Activated T-cell treated with anti-CD3 and anti-CD28 coated beads, Interleukin-2, amount 50 U/mL, for 4 hours (primary cell): ENCODE measurements around the gene ZSWIM6. TPM values are rescaled to one million over a fixed set of nuclear protein-coding genes. Genes with fewer than 3 reads are reported as not detected.

Experiments
- ATAC-seq, 2 donors: fragments of 200-7000 bp; cut with Tn5 transposase; one replicate each; pipeline ENCODE4 v1.10.0; 2021
- DNase-seq: peaks from one replicate; pipeline ENCODE4 v3.0.0-alpha.2; 2020
- H3K27me3 Mint-ChIP-seq: one replicate; pipeline ENCODE4 v1.8.0; 2021; ENCODE audit warnings: low read depth, mixed read lengths
- H3K36me3 Mint-ChIP-seq: one replicate; pipeline ENCODE4 v1.8.0; 2022; ENCODE audit warnings: mixed read lengths; ENCODE audit not compliant: insufficient read depth
- H3K4me1 Mint-ChIP-seq: one replicate; pipeline ENCODE4 v1.8.0; 2021; ENCODE audit warnings: low read depth, mixed read lengths
- H3K4me3 Mint-ChIP-seq: one replicate; pipeline ENCODE4 v1.8.0; 2021; ENCODE audit warnings: mild to moderate bottlenecking, moderate library complexity, mixed read lengths
- H3K9me3 Mint-ChIP-seq: one replicate; pipeline ENCODE4 v1.8.0; 2021; ENCODE audit warnings: mixed read lengths
- total RNA-seq, 3 donors: library from RNA; stranded (reverse); gene quantifications; one replicate each; pipeline ENCODE4 v1.2.1, GENCODE V29; 2021

The ZSWIM6 gene
- total RNA-seq, 3 donors from 2014 or later, result 5.4 to 6.9 (median 5.8) TPM

DNA sequence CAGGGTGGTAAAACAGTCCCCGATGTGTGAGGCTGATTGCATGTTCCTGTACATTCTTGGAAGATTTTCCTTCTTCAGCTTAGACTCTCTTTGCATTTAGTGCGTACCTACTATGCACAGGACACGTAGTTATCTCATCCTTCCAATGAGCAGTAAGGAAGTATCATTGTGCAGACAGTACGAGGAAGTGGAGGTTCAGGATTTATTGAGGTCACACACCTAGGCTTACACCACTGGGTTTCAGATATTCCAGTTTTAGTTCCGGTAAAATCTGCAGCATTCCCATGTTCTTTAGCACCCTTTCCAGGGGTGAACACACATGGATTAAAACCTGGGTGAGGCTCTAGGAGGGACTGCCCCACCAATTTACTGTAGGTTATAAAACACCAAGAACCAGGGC is 238.7 kb downstream of the ZSWIM6 start:
- DNase-seq (no peak), ATAC-seq (no peak)
- Mint-ChIP-seq H3K36me3 (no peaks in the 10 kb centered on the region), H3K27me3 (peaks cover 4% of the 10 kb centered on the region), H3K4me3 (no peak overlapping the region), H3K9me3 (no peaks in the 10 kb centered on the region), H3K4me1 (no peaks in the 10 kb centered on the region)

DNA sequence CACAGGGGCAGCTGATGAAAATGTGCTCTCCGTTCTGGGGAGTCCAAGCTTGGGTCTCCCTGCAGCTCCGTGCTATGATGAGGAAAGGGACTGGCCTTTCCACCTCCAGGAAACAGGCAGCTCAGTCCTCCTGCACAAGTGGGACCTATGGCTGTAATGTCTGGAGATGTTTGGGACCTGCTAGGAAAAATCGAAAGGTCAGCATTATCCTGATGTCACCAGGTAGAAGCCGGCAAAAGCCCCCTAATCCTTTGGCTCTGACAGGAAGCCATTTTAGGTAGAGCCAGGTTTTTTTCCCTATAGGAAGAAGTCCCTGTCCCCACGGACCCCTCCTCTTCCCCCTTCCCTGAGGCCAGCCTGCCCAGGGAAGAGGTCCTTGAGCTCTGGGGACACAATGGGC is 240.9 kb downstream of the ZSWIM6 start:
- no peak for ATAC-seq
- H3K9me3 Mint-ChIP-seq, result no peaks in the 10 kb centered on the region
- H3K4me1 Mint-ChIP-seq, result no peaks in the 10 kb centered on the region
- DNase-seq, result no peak
- H3K4me3 Mint-ChIP-seq, result no peak overlapping the region
- H3K27me3 Mint-ChIP-seq, result peaks cover 4% of the 10 kb centered on the region
- H3K36me3 Mint-ChIP-seq, result no peaks in the 10 kb centered on the region

- Mint-ChIP-seq H3K36me3 (no peaks in the 10 kb centered on the region), H3K27me3 (peaks cover 4% of the 10 kb centered on the region), H3K4me1 (no peaks in the 10 kb centered on the region), H3K4me3 (no peak overlapping the region), H3K9me3 (no peaks in the 10 kb centered on the region)
- DNase-seq (no peak), ATAC-seq (no peak)
Measured at GRCh38 chr5:61575103-61575502, 243.0 kb downstream of the ZSWIM6 start.

DNA sequence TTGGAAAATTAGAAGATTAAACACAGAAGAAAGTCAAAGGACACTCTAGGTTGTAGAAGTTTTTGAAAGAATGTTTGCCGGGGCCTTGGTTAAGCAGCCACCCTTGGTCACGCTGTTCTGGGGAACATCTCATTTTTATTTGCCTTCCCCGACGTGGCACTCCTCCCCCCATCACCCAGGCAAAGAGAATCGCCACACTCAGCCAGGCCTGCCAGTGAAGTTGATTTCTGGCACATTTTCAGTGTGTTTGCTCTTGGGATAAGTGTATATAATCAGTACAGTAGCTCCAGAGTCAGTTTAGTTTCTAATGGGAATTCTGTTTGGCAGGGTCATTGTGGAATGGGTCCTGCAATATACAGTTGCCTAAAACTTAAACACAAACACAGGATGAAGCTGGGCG is 243.5 kb downstream of the ZSWIM6 start:
- Mint-ChIP-seq H3K4me3 (no peak overlapping the region), H3K9me3 (no peaks in the 10 kb centered on the region), H3K27me3 (peaks cover 4% of the 10 kb centered on the region), H3K4me1 (no peaks in the 10 kb centered on the region), H3K36me3 (no peaks in the 10 kb centered on the region)
- DNase-seq, result no peak
- no peak for ATAC-seq

GRCh38 chr5:61576556-61576955 is 244.5 kb downstream of the ZSWIM6 start:
- H3K9me3 Mint-ChIP-seq, result no peaks in the 10 kb centered on the region
- no peak overlapping the region for H3K4me3 Mint-ChIP-seq
- peaks cover 4% of the 10 kb centered on the region for H3K27me3 Mint-ChIP-seq
- H3K4me1 Mint-ChIP-seq, result no peaks in the 10 kb centered on the region
- no peak for ATAC-seq
- H3K36me3 Mint-ChIP-seq, result no peaks in the 10 kb centered on the region
- no peak for DNase-seq

- DNase-seq (no peak), ATAC-seq (peak; percentile 67 to 79)
- H3K4me3 Mint-ChIP-seq, result no peak overlapping the region
- no peaks in the 10 kb centered on the region for H3K36me3 Mint-ChIP-seq
- H3K4me1 Mint-ChIP-seq, result no peaks in the 10 kb centered on the region
- H3K27me3 Mint-ChIP-seq, result peaks cover 8% of the 10 kb centered on the region
- H3K9me3 Mint-ChIP-seq, result no peaks in the 10 kb centered on the region
Measured at GRCh38 chr5:61578858-61579503, 246.9 kb downstream of the ZSWIM6 start.

DNA sequence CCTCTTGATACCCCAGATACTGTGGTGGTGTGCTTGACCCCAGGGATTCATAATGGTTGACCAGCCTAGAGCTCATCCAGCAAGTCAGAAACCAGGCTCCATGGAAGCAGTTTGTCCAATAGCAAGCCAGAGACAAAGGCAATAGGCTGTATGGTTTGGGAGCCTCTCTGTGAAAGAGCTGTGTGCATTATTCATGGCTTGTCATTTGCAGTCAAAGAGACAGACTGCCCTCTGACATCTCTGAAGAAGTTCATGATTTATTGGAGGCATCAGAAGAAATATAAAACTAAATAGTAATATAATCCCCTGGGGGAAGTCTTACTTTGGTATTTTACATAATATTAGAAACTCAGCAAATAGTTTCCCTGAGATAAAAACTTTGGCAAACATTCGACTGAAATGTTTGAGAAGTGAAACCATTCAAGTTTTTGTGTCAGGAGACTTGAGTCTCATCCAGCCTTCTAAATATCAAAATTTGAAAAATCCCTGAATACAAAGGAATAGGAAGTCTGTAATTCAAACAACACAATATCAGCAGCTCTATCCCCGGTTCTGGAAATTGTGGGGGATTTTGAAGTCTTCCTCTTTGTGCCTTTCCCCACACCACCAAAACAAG is 250.3 kb downstream of the ZSWIM6 start:
- Mint-ChIP-seq H3K4me1 (no peaks in the 10 kb centered on the region), H3K4me3 (no peak overlapping the region), H3K36me3 (no peaks in the 10 kb centered on the region), H3K27me3 (peaks cover 4% of the 10 kb centered on the region), H3K9me3 (no peaks in the 10 kb centered on the region)
- ATAC-seq (no peak), DNase-seq (no peak)

- Mint-ChIP-seq H3K9me3 (no peaks in the 10 kb centered on the region), H3K36me3 (no peaks in the 10 kb centered on the region), H3K4me3 (no peak overlapping the region), H3K4me1 (no peaks in the 10 kb centered on the region), H3K27me3 (peaks cover 4% of the 10 kb centered on the region)
- no peak for ATAC-seq
- no peak for DNase-seq
Measured at GRCh38 chr5:61582887-61583286, 250.8 kb downstream of the ZSWIM6 start.

DNA sequence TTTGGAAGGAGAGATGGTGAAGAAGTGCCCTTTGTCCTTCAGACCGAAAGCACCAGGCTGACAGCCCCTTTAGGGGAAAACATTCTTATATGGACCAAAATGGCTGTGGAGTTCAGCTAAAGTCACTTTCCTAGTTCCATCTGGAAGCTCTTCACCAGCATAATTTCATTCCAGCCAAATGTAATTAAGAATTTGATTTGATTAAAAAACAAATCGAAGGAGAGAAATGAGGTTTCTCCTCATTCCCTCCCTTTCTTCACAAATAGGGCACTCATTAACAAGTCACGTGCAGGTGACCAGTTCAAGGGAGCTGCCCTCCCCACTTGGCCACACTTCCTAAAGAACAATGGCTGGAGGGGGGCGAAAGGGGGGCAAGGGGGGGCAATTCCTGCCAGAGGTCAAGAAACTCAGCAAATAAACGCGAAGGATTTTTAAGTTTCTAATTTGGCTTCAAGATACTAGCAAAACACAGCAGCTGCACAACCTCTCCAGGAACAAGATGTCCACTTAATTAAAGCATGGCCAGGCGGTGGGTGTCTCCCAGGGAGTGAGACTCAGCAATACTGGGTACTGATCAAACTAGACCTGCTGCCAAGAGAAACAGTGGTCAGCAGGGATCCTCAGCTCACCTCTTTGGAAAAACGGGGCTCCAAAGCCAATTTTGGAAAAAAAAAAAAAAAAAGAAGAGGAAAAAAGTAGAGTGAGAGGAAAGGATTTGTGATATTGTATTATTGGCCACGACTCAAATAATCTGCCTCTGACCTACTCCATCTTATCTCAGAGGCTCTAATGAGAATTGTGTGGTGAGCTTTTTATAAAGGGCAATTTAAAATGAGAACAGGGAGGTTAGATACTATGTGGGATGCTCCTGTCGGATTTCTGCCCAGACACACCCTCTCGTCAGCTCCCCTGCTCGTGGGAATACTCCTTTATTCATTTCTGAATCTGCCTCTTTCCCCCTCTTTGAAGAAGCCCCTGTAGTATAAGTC is 254.3 kb downstream of the ZSWIM6 start:
- Mint-ChIP-seq H3K4me1 (no peaks in the 10 kb centered on the region), H3K27me3 (peaks cover 4% of the 10 kb centered on the region), H3K36me3 (no peaks in the 10 kb centered on the region), H3K4me3 (no peak overlapping the region), H3K9me3 (no peaks in the 10 kb centered on the region)
- ATAC-seq (no peak), DNase-seq (no peak)

GRCh38 chr5:61587125-61587524 is 255.1 kb downstream of the ZSWIM6 start:
- Mint-ChIP-seq H3K4me3 (no peak overlapping the region), H3K9me3 (no peaks in the 10 kb centered on the region), H3K4me1 (no peaks in the 10 kb centered on the region), H3K27me3 (peaks cover 4% of the 10 kb centered on the region), H3K36me3 (no peaks in the 10 kb centered on the region)
- ATAC-seq (no peak), DNase-seq (no peak)

- Mint-ChIP-seq H3K27me3 (peaks cover 6% of the 10 kb centered on the region), H3K4me1 (no peaks in the 10 kb centered on the region), H3K9me3 (no peaks in the 10 kb centered on the region), H3K4me3 (no peak overlapping the region), H3K36me3 (no peaks in the 10 kb centered on the region)
- ATAC-seq (no peak), DNase-seq (no peak)
Measured at GRCh38 chr5:61588216-61588615, 256.2 kb downstream of the ZSWIM6 start.

DNA sequence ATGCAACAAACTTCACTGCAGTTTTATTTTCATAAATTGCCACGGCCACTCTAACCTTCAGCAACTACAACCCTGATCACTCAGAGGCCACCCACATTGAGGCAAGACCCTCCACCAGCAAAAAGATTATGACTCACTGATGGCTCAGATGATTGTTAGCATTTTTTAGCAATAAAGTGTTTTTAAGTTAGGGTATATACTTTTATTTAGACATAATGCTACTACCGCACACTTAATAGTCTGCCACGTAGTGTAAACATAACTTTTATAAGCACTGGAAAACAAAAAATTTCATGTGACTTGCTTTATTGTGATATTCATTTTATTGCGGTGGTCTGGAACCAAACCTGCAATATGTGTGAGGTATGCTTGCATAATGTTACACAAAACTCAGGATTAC is 257.9 kb downstream of the ZSWIM6 start:
- Mint-ChIP-seq H3K9me3 (no peaks in the 10 kb centered on the region), H3K4me1 (no peaks in the 10 kb centered on the region), H3K4me3 (no peak overlapping the region), H3K36me3 (no peaks in the 10 kb centered on the region), H3K27me3 (peaks cover 2% of the 10 kb centered on the region)
- ATAC-seq (no peak), DNase-seq (no peak)

DNA sequence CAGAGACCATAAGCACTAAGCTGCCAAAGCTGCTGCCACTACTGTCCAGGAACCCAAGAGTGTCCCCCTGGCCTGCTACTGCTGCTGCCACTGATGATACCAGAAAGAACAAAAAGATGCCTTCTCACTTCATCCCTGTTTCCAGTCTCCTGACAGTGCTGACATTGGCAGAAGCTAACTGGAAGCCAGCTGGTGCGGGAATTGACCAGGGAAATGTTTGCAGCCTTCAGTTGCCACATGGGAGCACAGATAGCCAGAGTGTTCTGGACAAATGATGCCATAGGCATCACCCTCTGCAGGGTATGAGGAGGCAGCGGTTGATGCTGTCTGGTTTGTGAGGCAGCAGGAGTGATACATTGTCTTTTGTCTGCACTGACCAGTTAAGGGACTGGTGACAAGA is 258.4 kb downstream of the ZSWIM6 start:
- no peaks in the 10 kb centered on the region for H3K4me1 Mint-ChIP-seq
- no peak for ATAC-seq
- no peak for DNase-seq
- H3K4me3 Mint-ChIP-seq, result no peak overlapping the region
- H3K36me3 Mint-ChIP-seq, result no peaks in the 10 kb centered on the region
- H3K27me3 Mint-ChIP-seq, result peaks cover 2% of the 10 kb centered on the region
- H3K9me3 Mint-ChIP-seq, result no peaks in the 10 kb centered on the region

- no peaks in the 10 kb centered on the region for H3K4me1 Mint-ChIP-seq
- peaks cover 2% of the 10 kb centered on the region for H3K27me3 Mint-ChIP-seq
- ATAC-seq, result no peak
- no peaks in the 10 kb centered on the region for H3K9me3 Mint-ChIP-seq
- no peaks in the 10 kb centered on the region for H3K36me3 Mint-ChIP-seq
- H3K4me3 Mint-ChIP-seq, result no peak overlapping the region
- no peak for DNase-seq
Measured at GRCh38 chr5:61591859-61592258, 259.8 kb downstream of the ZSWIM6 start.
